Smooth muscle cell (in vitro differentiated cells): ENCODE results near the gene SPSB1. TPM values are rescaled to one million over a fixed set of nuclear protein-coding genes. Genes with fewer than 3 reads are reported as not detected.
"Not testable (repeated sequence)": the region's sequence is repeated elsewhere in the genome, so short reads cannot be mapped to it uniquely, and the experiment has no call there.

Experiments
- DNase-seq: peaks from one replicate; lab custom pipeline; 2025; ENCODE audit not compliant: unreplicated experiment; lab: John Stamatoyannopoulos, UW
- H2AFZ ChIP-seq: fragments of 200-600 bp; sonication (generic); 2 replicates; pipeline ENCODE4 v1.6.0; 2016; ENCODE audit warnings: antibody characterized with exemption, low read depth, mild to moderate bottlenecking
- H3F3A ChIP-seq: fragments of 200-600 bp; sonication (generic); 2 replicates; pipeline ENCODE4 v1.6.0; 2017; ENCODE audit warnings: antibody characterized with exemption, low read depth
- H3K27ac ChIP-seq: fragments of 200-600 bp; sonication (generic); 2 replicates; pipeline ENCODE4 v1.5.1; 2016; ENCODE audit warnings: low read depth, mild to moderate bottlenecking
- H3K27me3 ChIP-seq: fragments of 200-600 bp; sonication (generic); 2 replicates; pipeline ENCODE4 v1.6.1; 2016; ENCODE audit warnings: low read depth, mild to moderate bottlenecking
- H3K36me3 ChIP-seq: fragments of 200-600 bp; sonication (generic); 2 replicates; pipeline ENCODE4 v1.5.1; 2016; ENCODE audit warnings: low read depth
- H3K4me1 ChIP-seq: fragments of 200-600 bp; sonication (generic); 2 replicates; pipeline ENCODE4 v1.5.1; 2016; ENCODE audit warnings: low read depth
- H3K4me2 ChIP-seq: fragments of 200-600 bp; sonication (generic); 2 replicates; pipeline ENCODE4 v1.6.0; 2016; ENCODE audit warnings: mild to moderate bottlenecking
- H3K4me3 ChIP-seq: fragments of 200-600 bp; sonication (generic); 2 replicates; pipeline ENCODE4 v1.5.1; 2016; ENCODE audit warnings: mild to moderate bottlenecking
- H3K79me2 ChIP-seq: fragments of 200-600 bp; sonication (generic); 2 replicates; pipeline ENCODE4 v1.6.0; 2016; ENCODE audit warnings: low read depth, mild to moderate bottlenecking
- H3K9ac ChIP-seq: fragments of 200-600 bp; sonication (generic); 2 replicates; pipeline ENCODE4 v1.6.0; 2016; ENCODE audit warnings: low read depth
- H3K9me3 ChIP-seq: fragments of 200-600 bp; sonication (generic); replicated peaks from 2 replicates; pipeline ENCODE4 v1.5.1; 2016; ENCODE audit warnings: low read depth
- H4K20me1 ChIP-seq: fragments of 200-600 bp; sonication (generic); 2 replicates; pipeline ENCODE4 v1.6.0; 2016; ENCODE audit warnings: low read depth
- CTCF ChIP-seq: fragments of 200-600 bp; sonication (generic); IDR thresholded peaks from 2 replicates; pipeline ENCODE4 v1.5.1; 2017; ENCODE audit warnings: borderline replicate concordance, mild to moderate bottlenecking, antibody characterized with exemption; ENCODE audit not compliant: insufficient read depth, poor library complexity, severe bottlenecking
- WGBS: methylation state at CpG from one replicate; pipeline ENCODE4 v1.1.7; 2016; ENCODE audit warnings: low lambda C conversion rate; 5-methylcytosine and 5-hydroxymethylcytosine counted together
- polyA plus RNA-seq: library from polyadenylated mRNA; unstranded; fragments of >200 nt; fragmentation: Nextera tagmentation; extraction: Ambion mirVana; gene quantifications from 2 replicates; pipeline ENCODE4 v1.2.1, GENCODE V29; 2016
- total RNA-seq: library from RNA; depleted of rRNA; stranded (reverse); fragments of >200 nt; gene quantifications from 2 replicates; pipeline ENCODE4 v1.2.3, GENCODE V29; 2014

Gene SPSB1
- total and polyA plus RNA-seq, 2 experiments from 2014 or later, result 27.6 to 37.0 TPM

- Histone ChIP-seq H3K9me3 (no peaks in the 10 kb centered on the region), H3K79me2 (peaks cover 75% of the 10 kb centered on the region), H3K4me1 (peaks cover 7% of the 10 kb centered on the region), H3K4me3 (peak overlapping the region; percentile 99), H3K9ac (no peak overlapping the region), H3F3A (peaks cover 31% of the 10 kb centered on the region), H4K20me1 (peaks cover 72% of the 10 kb centered on the region), H3K27ac (peak overlapping the region; percentile 82), H3K4me2 (peak overlapping the region; percentile 97), H3K36me3 (no peaks in the 10 kb centered on the region), H3K27me3 (no peaks in the 10 kb centered on the region), H2AFZ (no peak overlapping the region)
- DNase-seq, result no peak
- TF ChIP-seq CTCF, result no peak
- WGBS, result 72% methylated on average over 9 of the region's 9 CpGs
Measured at GRCh38 chr1:9295884-9296283, 3.2 kb downstream of the SPSB1 start.

- Histone ChIP-seq H3K4me3 (no peak overlapping the region), H3K27ac (peak overlapping the region; percentile 82)
- DNase-seq, result no peak
Measured at GRCh38 chr1:9296850-9297249, 4.2 kb downstream of the SPSB1 start.

GRCh38 chr1:9297831-9298230 lies 5.1 kb downstream of the SPSB1 start:
- peaks cover 91% of the 10 kb centered on the region for H4K20me1 ChIP-seq
- peak overlapping the region; percentile 82 for H3K27ac ChIP-seq
- no peak overlapping the region for H3K9ac ChIP-seq
- peaks cover 30% of the 10 kb centered on the region for H3F3A ChIP-seq
- WGBS, result 48% methylated on average over 9 of the region's 9 CpGs
- peaks cover 13% of the 10 kb centered on the region for H3K4me1 ChIP-seq
- H2AFZ ChIP-seq, result no peak overlapping the region
- no peak overlapping the region for H3K4me3 ChIP-seq
- H3K4me2 ChIP-seq, result peak overlapping the region; percentile 53
- TF ChIP-seq CTCF, result no peak
- no peaks in the 10 kb centered on the region for H3K36me3 ChIP-seq
- DNase-seq, result no peak
- H3K9me3 ChIP-seq, result no peaks in the 10 kb centered on the region
- H3K79me2 ChIP-seq, result peaks cover 95% of the 10 kb centered on the region
- no peaks in the 10 kb centered on the region for H3K27me3 ChIP-seq

More at GRCh38 chr1:9296850-9297249, 4.2 kb downstream of the SPSB1 start:
- H2AFZ ChIP-seq, result no peak overlapping the region
- peak overlapping the region; percentile 53 for H3K4me2 ChIP-seq
- H3K9me3 ChIP-seq, result no peaks in the 10 kb centered on the region
- peaks cover 85% of the 10 kb centered on the region for H3K79me2 ChIP-seq
- no peak for TF ChIP-seq CTCF
- H3K36me3 ChIP-seq, result no peaks in the 10 kb centered on the region
- H3F3A ChIP-seq, result peaks cover 28% of the 10 kb centered on the region
- H4K20me1 ChIP-seq, result peaks cover 82% of the 10 kb centered on the region
- H3K27me3 ChIP-seq, result no peaks in the 10 kb centered on the region
- H3K9ac ChIP-seq, result no peak overlapping the region
- WGBS, result 62% methylated on average over 6 of the region's 6 CpGs
- H3K4me1 ChIP-seq, result peaks cover 7% of the 10 kb centered on the region

GRCh38 chr1:9298282-9298681 lies 5.6 kb downstream of the SPSB1 start:
- Histone ChIP-seq H3K4me3 (no peak overlapping the region), H2AFZ (no peak overlapping the region), H4K20me1 (peaks cover 94% of the 10 kb centered on the region), H3K27me3 (no peaks in the 10 kb centered on the region), H3K79me2 (peaks cover 95% of the 10 kb centered on the region), H3K4me2 (no peak overlapping the region), H3K9me3 (no peaks in the 10 kb centered on the region), H3K27ac (no peak overlapping the region), H3K9ac (no peak overlapping the region), H3K36me3 (no peaks in the 10 kb centered on the region), H3F3A (peaks cover 30% of the 10 kb centered on the region), H3K4me1 (peaks cover 13% of the 10 kb centered on the region)
- TF ChIP-seq CTCF, result no peak
- 54% methylated on average over 3 of the region's 3 CpGs for WGBS
- DNase-seq, result no peak

- Histone ChIP-seq H3K27ac (peak overlapping the region; percentile 82), H3K9ac (peak overlapping the region; percentile 25), H3F3A (peaks cover 23% of the 10 kb centered on the region), H4K20me1 (peaks cover 95% of the 10 kb centered on the region), H3K79me2 (peaks cover 95% of the 10 kb centered on the region), H3K4me1 (peaks cover 16% of the 10 kb centered on the region)
- DNase-seq, H3K27me3 ChIP-seq, H3K4me2 ChIP-seq, H3K4me3 ChIP-seq, H3K9me3 ChIP-seq, H3K36me3 ChIP-seq, H2AFZ ChIP-seq: not testable (repeated sequence)
- WGBS, result 69% methylated on average over 16 of the region's 16 CpGs
Measured at GRCh38 chr1:9299571-9300541, 7.2 kb downstream of the SPSB1 start.
